Fibroblast of lung (primary cell): Measurements from ENCODE around the gene ACVR1B. TPM values are rescaled to one million over a fixed set of nuclear protein-coding genes. Genes with fewer than 3 reads are reported as not detected.

Source experiments
- DNase-seq, 2 donors: peaks; one replicate each; pipeline versions ENCODE4 v3.0.0 to v3.0.0-alpha.2; 2010; ENCODE audit warnings: low read depth in 2 of 2
- H2AFZ ChIP-seq: 2 replicates; pipeline ENCODE4 v1.5.1; 2012; ENCODE audit warnings: low read length, control low read depth, inconsistent platforms
- H3K27ac ChIP-seq: 2 replicates; pipeline ENCODE4 v1.5.1; 2011; ENCODE audit warnings: low read length, control low read depth; ENCODE audit not compliant: insufficient read depth
- H3K27me3 ChIP-seq: 2 replicates; pipeline ENCODE4 v1.5.1; 2011; ENCODE audit warnings: mild to moderate bottlenecking, low read length; ENCODE audit not compliant: control insufficient read depth, insufficient read depth
- H3K36me3 ChIP-seq: 2 replicates; pipeline ENCODE4 v1.5.1; 2011; ENCODE audit warnings: low read length; ENCODE audit not compliant: control insufficient read depth, insufficient read depth
- H3K4me1 ChIP-seq: 2 replicates; pipeline ENCODE4 v1.5.1; 2011; ENCODE audit warnings: low read length; ENCODE audit not compliant: control insufficient read depth, insufficient read depth; ENCODE audit errors: extremely low read depth
- H3K4me2 ChIP-seq: 2 replicates; pipeline ENCODE4 v1.5.1; 2011; ENCODE audit warnings: low read length, control low read depth; ENCODE audit not compliant: insufficient read depth; ENCODE audit errors: extremely low read depth
- H3K4me3 ChIP-seq, 4 experiments: fragments of 200-600 bp in 1 of 4; sonication (generic) in 1 of 4; replicated peaks in 1 of 4; 2 replicates each; pipeline ENCODE4 v1.5.1; 2011 to 2016; ENCODE audit warnings: low read length in 4 of 4, low read depth in 3 of 4, mild to moderate bottlenecking in 3 of 4, control low read depth in 2 of 4, inconsistent platforms in 1 of 4, mixed read lengths in 1 of 4; ENCODE audit not compliant: insufficient read depth in 1 of 4; ENCODE audit errors: control extremely low read depth in 1 of 4
- H3K79me2 ChIP-seq: 2 replicates; pipeline ENCODE4 v1.5.1; 2012; ENCODE audit warnings: mild to moderate bottlenecking, low read length, inconsistent platforms; ENCODE audit not compliant: control insufficient read depth, insufficient read depth
- H3K9ac ChIP-seq: 2 replicates; pipeline ENCODE4 v1.5.1; 2011; ENCODE audit warnings: mild to moderate bottlenecking, low read length, control low read depth; ENCODE audit not compliant: insufficient read depth
- H3K9me3 ChIP-seq: 2 replicates; pipeline ENCODE4 v1.5.1; 2012; ENCODE audit warnings: low read depth, low read length; ENCODE audit not compliant: control insufficient read depth, insufficient read depth
- H4K20me1 ChIP-seq: 2 replicates; pipeline ENCODE4 v1.5.1; 2011; ENCODE audit warnings: low read length; ENCODE audit not compliant: control insufficient read depth, insufficient read depth; ENCODE audit errors: extremely low read depth
- CTCF ChIP-seq, 2 donors: IDR thresholded peaks in 1 of 2; conservative IDR thresholded peaks in 1 of 2; 1 replicate in 1 of 2; 2 replicates in 1 of 2; pipeline ENCODE4 v1.5.1; 2011 to 2012; ENCODE audit warnings: low read length in 2 of 2, control low read depth in 1 of 2, inconsistent platforms in 1 of 2, low read depth in 1 of 2, mild to moderate bottlenecking in 1 of 2
- EZH2 ChIP-seq: IDR thresholded peaks from 2 replicates; pipeline ENCODE4 v1.5.1; 2012; ENCODE audit warnings: low read length, control low read depth, mild to moderate bottlenecking; ENCODE audit errors: missing control alignments
- polyA plus RNA-seq, 2 donors: library from polyadenylated mRNA; depleted of rRNA in 1 of 2; stranded (reverse) in 1 of 2; unstranded in 1 of 2; fragments of >200 nt; gene quantifications; 2 replicates each; pipeline ENCODE4 v1.2.1, GENCODE V29; 2011 to 2012; ENCODE audit warnings: missing spikeins in 1 of 2
- total RNA-seq: library from RNA; depleted of rRNA; stranded (reverse); fragments of >200 nt; gene quantifications from 2 replicates; pipeline ENCODE4 v1.2.1, GENCODE V29; 2014

Gene ACVR1B
- total and polyA plus RNA-seq, 2 donors (not counting 1 experiment from before 2014, with no cell fraction given), result 12.4 to 13.6 TPM

DNA sequence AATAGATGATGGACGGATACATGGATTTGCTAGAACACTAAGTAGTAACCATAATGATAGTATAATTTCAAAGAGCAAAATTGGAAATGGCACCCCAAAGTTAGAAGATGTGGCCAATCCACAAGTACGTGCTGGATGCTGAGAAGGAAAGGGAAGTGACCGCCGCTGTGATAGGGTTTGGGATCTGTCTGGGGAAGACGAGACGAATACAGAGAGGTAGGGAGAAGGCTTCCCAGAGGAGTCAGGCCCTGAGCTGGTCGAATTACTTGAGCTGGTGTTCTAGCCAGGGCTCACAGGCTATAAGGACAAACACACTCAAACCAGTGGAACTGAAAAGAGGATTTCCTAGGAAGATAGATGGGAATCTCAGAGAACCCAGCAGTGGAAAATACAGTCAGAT is 9.4 kb upstream of the ACVR1B start:
- no peaks in the 10 kb centered on the region for H3K9me3 ChIP-seq
- no peak for DNase-seq
- no peak for TF ChIP-seq EZH2
- no peak for TF ChIP-seq CTCF (conservative IDR thresholded peaks at IDR 0.05 in 1 of 2, IDR thresholded peaks at IDR 0.05 in 1 of 2; ENCODE audit: low read depth in 1 of 2, low read length in 2 of 2)
- H3K9ac ChIP-seq, result no peak overlapping the region
- no peaks in the 10 kb centered on the region for H3K27me3 ChIP-seq
- no peaks in the 10 kb centered on the region for H3K79me2 ChIP-seq
- no peaks in the 10 kb centered on the region for H3K36me3 ChIP-seq
- H4K20me1 ChIP-seq, result no peaks in the 10 kb centered on the region
- no peak overlapping the region for H3K4me2 ChIP-seq
- H2AFZ ChIP-seq, result no peak overlapping the region
- H3K4me1 ChIP-seq, result peaks cover 3% of the 10 kb centered on the region
- H3K4me3 ChIP-seq, result no peak overlapping the region
- no peak overlapping the region for H3K27ac ChIP-seq

GRCh38 chr12:51942501-51943000 is 8.9 kb upstream of the ACVR1B start:
- no peaks in the 10 kb centered on the region for H4K20me1 ChIP-seq
- H3K27me3 ChIP-seq, result no peaks in the 10 kb centered on the region
- H3K9ac ChIP-seq, result no peak overlapping the region
- TF ChIP-seq CTCF (conservative IDR thresholded peaks at IDR 0.05 in 1 of 2, IDR thresholded peaks at IDR 0.05 in 1 of 2; ENCODE audit: low read depth in 1 of 2, low read length in 2 of 2), result no peak
- no peak for TF ChIP-seq EZH2
- no peak overlapping the region for H3K4me2 ChIP-seq
- H3K36me3 ChIP-seq, result no peaks in the 10 kb centered on the region
- no peak overlapping the region for H2AFZ ChIP-seq
- no peaks in the 10 kb centered on the region for H3K79me2 ChIP-seq
- no peak overlapping the region for H3K4me3 ChIP-seq
- no peak for DNase-seq
- peaks cover 3% of the 10 kb centered on the region for H3K4me1 ChIP-seq
- H3K27ac ChIP-seq, result no peak overlapping the region
- no peaks in the 10 kb centered on the region for H3K9me3 ChIP-seq

GRCh38 chr12:51943346-51943745 is 8.2 kb upstream of the ACVR1B start:
- Histone ChIP-seq H3K36me3 (no peaks in the 10 kb centered on the region), H2AFZ (no peak overlapping the region), H3K27me3 (no peaks in the 10 kb centered on the region), H3K9me3 (no peaks in the 10 kb centered on the region), H3K4me3 (no peak overlapping the region), H3K27ac (no peak overlapping the region), H3K4me2 (no peak overlapping the region), H4K20me1 (no peaks in the 10 kb centered on the region), H3K4me1 (peaks cover 3% of the 10 kb centered on the region), H3K9ac (no peak overlapping the region), H3K79me2 (no peaks in the 10 kb centered on the region)
- TF ChIP-seq EZH2, result no peak
- no peak for TF ChIP-seq CTCF (conservative IDR thresholded peaks at IDR 0.05 in 1 of 2, IDR thresholded peaks at IDR 0.05 in 1 of 2; ENCODE audit: low read depth in 1 of 2, low read length in 2 of 2)
- DNase-seq, result no peak
